IPS-18c (cell line): Measurements from ENCODE around the gene NIPAL3.
"Not testable (repeated sequence)": the region's sequence is repeated elsewhere in the genome, so short reads cannot be mapped to it uniquely, and the experiment has no call there.

Experiments used
- H3K4me3 ChIP-seq: 2 replicates; pipeline ENCODE4 v1.7.0; 2013; ENCODE audit warnings: low read depth, mild to moderate bottlenecking, low read length, moderate library complexity; ENCODE audit not compliant: insufficient read depth
- H3K9me3 ChIP-seq: one replicate; pipeline ENCODE4 v1.6.1; 2013; ENCODE audit warnings: mild to moderate bottlenecking, low read length, moderate library complexity; ENCODE audit not compliant: control insufficient read depth, insufficient read depth

The NIPAL3 gene

DNA sequence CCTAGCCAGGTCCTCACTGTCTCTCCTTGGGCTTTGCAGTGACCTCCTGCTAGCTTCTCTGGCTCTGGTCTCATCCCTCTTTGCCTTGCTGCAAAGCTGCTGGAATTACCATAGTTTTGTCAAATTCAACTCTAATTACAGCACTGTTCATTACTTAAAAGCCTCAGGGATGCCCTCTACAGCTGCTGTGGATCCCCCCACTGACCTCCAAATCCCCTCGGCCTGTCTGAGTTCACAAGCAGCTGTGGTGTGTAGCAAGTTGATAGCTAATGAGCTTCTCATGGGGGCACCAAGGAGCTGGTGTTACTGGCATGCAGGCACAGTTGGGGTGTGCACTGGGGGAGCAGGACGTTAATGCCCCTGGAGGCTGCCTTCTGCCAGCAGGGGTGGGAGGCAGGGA, 24.8 kb downstream of the NIPAL3 start:
- Histone ChIP-seq H3K9me3 (peaks cover 2% of the 10 kb centered on the region), H3K4me3 (no peak overlapping the region)

DNA sequence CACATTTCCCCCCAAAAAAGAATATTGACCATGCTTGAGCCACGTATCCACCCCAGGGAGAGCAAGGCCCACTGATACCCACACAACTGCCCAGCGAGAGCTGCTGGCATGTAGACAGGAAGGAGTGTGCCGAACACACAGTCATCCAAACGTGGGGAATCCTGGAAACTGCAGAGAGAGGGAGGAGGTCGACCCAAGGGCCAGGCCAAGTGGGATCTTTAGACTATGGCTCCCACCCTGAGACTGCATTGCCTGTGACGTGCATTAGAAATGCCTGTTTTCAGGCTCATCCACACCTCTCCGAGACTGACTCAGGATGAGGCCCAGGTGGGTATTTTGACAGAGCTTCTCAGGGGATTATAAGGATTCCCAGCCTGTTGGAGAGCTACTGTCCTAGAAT, 25.9 kb downstream of the NIPAL3 start:
- Histone ChIP-seq H3K4me3 (no peak overlapping the region), H3K9me3 (peaks cover 2% of the 10 kb centered on the region)

GRCh38 chr1:24441996-24442668, 26.5 kb downstream of the NIPAL3 start:
- Histone ChIP-seq H3K9me3 (no peaks in the 10 kb centered on the region), H3K4me3 (no peak overlapping the region)

DNA sequence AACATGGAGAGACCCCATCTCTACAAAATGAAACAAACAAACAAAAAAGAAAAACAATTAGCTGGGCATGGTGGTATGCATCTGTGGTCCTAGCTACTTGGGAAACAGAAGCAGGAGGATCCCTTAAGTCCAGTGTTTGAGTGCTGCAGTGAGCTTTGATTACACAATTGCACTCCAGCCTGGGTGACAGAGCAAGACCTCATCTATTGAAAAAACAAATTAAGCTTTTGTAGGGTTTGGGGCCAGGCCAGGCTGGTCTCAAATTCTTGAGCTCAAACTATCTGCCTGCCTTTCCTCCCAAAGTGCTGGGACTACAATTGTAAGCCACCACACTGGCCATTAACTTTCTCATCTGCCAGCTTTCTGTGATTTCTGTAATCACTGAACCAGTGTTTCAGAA, 27.2 kb downstream of the NIPAL3 start:
- Histone ChIP-seq H3K9me3 (no peaks in the 10 kb centered on the region), H3K4me3 (no peak overlapping the region)

DNA sequence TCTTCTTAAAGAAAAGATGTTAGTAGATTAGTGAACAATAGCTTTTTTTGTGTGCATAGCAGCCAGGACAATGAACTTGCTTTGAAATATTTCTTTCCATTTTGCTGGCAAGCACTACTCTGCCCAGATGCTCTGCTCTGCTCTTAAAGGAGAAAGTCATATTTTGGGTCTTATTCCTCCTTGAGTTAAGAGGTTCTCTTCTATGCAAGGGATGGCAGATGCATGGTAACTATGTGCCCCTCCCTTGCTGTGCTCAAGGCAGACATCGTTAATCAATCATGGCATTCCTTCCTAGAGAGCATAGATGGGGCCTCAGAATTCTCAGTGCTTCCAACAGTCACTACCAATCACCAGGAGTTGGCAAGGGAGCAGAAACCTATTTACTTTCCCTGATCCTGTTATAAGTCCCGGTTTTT, 27.6 kb downstream of the NIPAL3 start:
- Histone ChIP-seq H3K4me3 (no peak overlapping the region), H3K9me3 (no peaks in the 10 kb centered on the region)

DNA sequence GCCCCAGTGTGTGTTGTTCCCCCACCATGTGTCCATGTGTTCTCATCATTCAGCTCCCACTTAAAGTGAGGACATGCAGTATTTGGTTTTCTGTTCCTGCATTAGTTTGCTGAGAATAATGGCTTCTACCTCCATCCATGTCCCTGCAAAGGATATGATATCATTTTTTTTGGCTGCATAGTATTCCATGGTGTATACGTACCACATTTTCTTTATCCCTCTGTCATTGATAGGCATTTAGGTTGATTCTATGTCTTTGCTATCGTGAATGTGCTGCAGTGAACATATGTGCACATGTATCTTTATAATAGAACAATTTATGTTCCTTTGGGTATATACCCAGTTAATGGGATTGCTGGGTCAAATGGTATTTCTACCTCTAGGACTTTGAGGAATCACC, 30.8 kb downstream of the NIPAL3 start:
- H3K4me3 ChIP-seq, H3K9me3 ChIP-seq: not testable (repeated sequence)

DNA sequence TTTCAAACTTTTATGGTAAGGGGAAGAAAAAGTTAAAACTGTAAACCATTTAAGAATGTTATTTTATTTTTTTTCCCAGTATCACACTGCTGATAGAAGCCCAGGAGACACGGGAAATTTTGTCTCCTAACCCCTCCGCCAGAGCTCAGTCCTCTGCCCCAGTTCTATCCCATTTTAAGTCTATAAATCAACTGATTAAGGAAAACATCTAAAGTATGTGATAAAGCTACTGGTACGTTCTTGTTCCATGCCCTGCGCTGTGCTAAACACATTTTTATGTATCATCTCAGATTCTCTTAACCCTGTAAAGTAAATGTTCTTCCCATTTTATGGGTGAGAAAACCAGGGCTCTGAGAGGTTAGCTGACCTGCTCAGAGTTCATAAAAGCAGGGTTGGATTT, 34.7 kb downstream of the NIPAL3 start:
- no peak overlapping the region for H3K4me3 ChIP-seq
- H3K9me3 ChIP-seq = no peaks in the 10 kb centered on the region

DNA sequence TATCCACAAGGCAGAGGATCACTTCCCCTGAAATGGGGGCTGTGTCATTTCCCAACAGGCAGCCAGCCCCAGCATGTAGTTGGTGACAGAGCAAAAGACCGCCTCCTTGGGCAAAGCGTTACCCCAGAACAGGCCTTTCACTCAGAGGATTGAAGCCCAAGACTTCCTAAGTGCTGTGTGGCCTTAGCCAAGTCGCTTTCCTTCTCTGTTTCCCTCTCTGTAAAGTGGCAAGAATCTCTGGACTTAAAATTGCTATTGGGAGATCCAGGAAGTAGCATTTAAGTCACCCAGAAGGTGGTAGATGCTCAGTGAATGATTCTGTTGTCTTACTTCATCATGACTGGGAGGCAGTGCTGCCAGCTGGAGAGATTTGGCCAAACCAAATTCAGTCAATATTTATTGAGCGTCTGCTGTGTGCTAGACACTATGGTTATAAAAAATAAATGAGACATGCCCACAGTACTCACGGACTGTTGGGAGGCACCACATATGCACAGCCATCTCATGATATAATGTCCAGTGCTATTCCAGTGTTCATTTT, 35.3 kb downstream of the NIPAL3 start:
- Histone ChIP-seq H3K9me3 (no peaks in the 10 kb centered on the region), H3K4me3 (no peak overlapping the region)

DNA sequence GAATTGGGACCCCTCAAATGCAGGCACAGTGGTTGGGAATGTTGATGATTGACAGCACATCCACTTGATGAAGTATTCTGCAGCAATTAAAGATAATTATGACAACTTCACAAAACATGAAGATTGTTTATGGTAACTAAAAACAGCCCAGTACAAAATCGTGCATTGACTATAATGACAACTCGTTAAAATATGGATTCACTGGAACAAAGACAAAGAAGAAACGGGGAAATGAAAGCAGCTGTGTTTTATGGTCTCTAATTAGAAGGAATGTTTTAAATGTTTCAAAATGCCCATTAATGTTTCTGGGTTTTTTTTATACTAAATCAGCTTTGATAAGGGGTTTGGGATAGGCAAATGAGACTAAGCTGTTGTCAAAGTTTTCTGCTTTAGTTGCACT, 36.1 kb downstream of the NIPAL3 start:
- H3K4me3 ChIP-seq = no peak overlapping the region
- H3K9me3 ChIP-seq = no peaks in the 10 kb centered on the region

GRCh38 chr1:24452922-24453485, 37.4 kb downstream of the NIPAL3 start:
- H3K4me3 ChIP-seq = no peak overlapping the region

GRCh38 chr1:24454673-24455072, 39.1 kb downstream of the NIPAL3 start:
- Histone ChIP-seq H3K9me3 (no peaks in the 10 kb centered on the region), H3K4me3 (no peak overlapping the region)

More at GRCh38 chr1:24452922-24453485, 37.4 kb downstream of the NIPAL3 start:
- no peaks in the 10 kb centered on the region for H3K9me3 ChIP-seq

- H3K4me3 ChIP-seq = no peak overlapping the region
- H3K9me3 ChIP-seq = no peaks in the 10 kb centered on the region
Observed at GRCh38 chr1:24455272-24455671, 39.7 kb downstream of the NIPAL3 start.

DNA sequence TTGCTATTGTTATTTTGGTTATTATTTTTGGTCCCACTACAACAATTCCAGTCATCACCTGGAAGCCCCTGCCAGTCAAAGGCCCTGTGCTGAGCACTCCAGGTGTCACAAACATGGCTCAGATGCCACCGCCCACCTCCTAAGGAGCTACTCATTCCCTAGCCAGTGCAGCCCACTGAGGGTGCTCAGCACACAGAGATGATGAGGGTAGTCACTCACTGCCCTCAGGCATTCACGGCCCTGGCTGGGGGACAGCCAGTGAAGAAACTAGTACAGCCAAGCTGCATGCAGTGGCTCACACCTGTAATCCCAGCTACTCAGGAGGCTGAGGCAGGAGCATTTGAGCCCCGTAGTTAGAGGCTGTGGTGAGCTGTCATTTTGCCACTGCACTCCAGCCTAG, 42.3 kb downstream of the NIPAL3 start:
- no peaks in the 10 kb centered on the region for H3K9me3 ChIP-seq
- H3K4me3 ChIP-seq = no peak overlapping the region

DNA sequence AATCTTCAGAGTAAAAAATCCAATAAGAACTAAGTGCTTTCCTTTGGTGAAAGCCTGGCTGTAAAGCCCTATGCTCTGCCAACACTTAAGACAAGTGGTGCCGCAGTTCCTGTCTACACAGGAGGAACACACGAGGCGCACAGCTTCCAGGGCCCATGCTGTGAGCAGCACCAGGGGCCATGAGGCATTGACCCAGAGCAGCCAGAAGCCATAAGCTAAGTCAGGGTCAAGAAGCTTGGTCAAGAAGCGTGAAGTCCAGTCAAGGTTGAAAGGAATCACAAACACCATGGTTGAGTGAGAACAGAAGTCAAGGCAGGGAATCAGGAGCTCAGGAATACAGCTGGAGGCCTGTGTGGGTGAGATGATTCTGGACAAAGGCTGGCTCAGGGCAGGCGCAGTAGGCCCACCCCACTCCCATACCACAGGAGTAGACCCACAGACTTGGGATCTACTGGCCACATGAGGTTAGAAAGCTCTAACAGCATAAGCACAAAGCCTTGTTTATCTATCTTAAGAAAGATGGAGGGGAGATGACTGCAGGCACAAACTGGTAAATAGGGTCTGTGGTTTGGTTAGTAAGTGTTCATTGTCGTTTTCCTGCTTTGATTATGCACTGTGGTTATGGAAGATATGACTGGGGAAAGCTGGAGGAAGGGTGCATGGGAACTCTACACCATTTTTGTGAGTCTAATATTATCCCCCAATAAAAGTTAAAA, 44.1 kb downstream of the NIPAL3 start:
- H3K4me3 ChIP-seq = no peak overlapping the region

DNA sequence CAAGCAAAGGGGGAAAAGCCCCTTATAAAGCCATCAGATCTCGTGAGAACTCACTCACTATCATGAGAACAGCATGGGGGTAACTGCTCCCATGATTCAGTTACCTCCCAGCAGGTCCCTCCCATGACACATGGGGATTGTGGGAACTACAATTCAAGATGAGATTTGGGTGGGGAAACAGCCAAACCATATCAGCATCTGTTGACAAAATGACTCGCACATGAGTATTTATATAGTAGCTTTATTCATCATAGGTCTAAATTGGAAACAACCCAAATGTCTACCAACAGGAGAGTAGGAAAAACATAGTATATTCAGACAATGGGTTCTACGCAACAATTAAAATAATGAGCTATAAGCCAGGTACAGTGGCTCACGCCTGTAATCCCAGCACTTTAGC, 46.5 kb downstream of the NIPAL3 start:
- H3K9me3 ChIP-seq, H3K4me3 ChIP-seq: not testable (repeated sequence)

More for the DNA sequence above, 44.1 kb downstream of the NIPAL3 start:
- H3K9me3 ChIP-seq = no peaks in the 10 kb centered on the region

- Histone ChIP-seq H3K9me3 (no peaks in the 10 kb centered on the region), H3K4me3 (peak overlapping the region; percentile 29; the same call in 1 of the 2 replicates)
Observed at GRCh38 chr1:24463776-24464735, 48.5 kb downstream of the NIPAL3 start.

DNA sequence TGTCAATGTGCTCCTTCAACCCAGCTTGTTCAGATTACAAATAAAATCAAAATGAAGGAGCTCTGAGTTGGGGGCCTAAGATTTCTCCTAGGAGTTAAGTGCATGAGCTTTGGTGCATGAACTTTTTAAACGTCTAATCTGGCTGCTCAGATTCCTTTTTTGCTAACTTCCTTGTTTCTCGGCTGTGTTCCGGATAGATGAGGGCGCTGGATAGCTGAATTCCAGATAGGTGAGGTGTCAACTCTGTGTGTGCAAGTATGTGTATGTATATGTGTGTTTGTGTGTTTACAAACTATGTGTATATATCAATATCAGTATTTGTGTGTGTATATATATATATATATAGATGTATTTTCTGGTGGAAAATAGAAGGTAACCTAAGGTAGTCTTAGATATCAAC, 49.5 kb downstream of the NIPAL3 start:
- Histone ChIP-seq H3K9me3 (no peaks in the 10 kb centered on the region), H3K4me3 (no peak overlapping the region)
